ENCODE results near the gene RHOG.

Gene RHOG

GRCh38 chr11:3830730-3831129 is 10.0 kb downstream of the RHOG start:
- H3K27me3 ChIP-seq (replicated peaks in 2 of 5; ENCODE audit: control insufficient read depth in 4 of 5, insufficient read depth in 5 of 5, low read length in 4 of 5), result no peaks in the 10 kb centered on the region
- 33% methylated on average over 1 of the region's 1 CpG for WGBS (ENCODE audit: insufficient coverage)
- peak overlapping the region; percentile 37 to 40 for H3K27ac ChIP-seq (ENCODE audit: insufficient read depth in 1 of 2, low read depth in 1 of 2, low read length in 2 of 2, poor library complexity in 1 of 2, severe bottlenecking in 2 of 2)
- ChIA-PET CTCF (interaction anchor here (0.9 to 19.0 kb wide), 4 partner anchors 9 to 242 kb away, joined by 3 to 314 read pairs (median 141); partner anchors contain the start of genes RHOG and STIM1), POLR2A (interaction anchor here (0.9 to 2.3 kb wide), 3 partner anchors 9 to 22 kb away, joined by 3 to 10 read pairs (median 4); partner anchors contain the start of gene RHOG)
- no peaks in the 10 kb centered on the region for H3K9me3 ChIP-seq (ENCODE audit: control extremely low read depth in 1 of 5, control insufficient read depth in 4 of 5, insufficient read depth in 2 of 5, low read depth in 1 of 5, low read length in 4 of 5)
- peaks cover 41 to 60% (median 54%) of the 10 kb centered on the region in 4 experiments for H3K4me1 ChIP-seq (ENCODE audit: control extremely low read depth in 1 of 4, control insufficient read depth in 4 of 4, insufficient read depth in 4 of 4, low read length in 3 of 4)
- peak overlapping the region in 2 of 7 experiments; percentile 10 to 50 for H3K4me3 ChIP-seq (ENCODE audit: control insufficient read depth in 1 of 7, extremely low read depth in 1 of 7, insufficient read depth in 4 of 7, low read depth in 2 of 7, low read length in 6 of 7)
- peak in 2 of 3 donors; percentile 22 to 35 for DNase-seq
- H3K36me3 ChIP-seq (ENCODE audit: control insufficient read depth in 4 of 4, insufficient read depth in 4 of 4, low read length in 3 of 4), result peaks cover 15 to 85% (median 32%) of the 10 kb centered on the region in 4 experiments

GRCh38 chr11:3830088-3830487 is 10.7 kb downstream of the RHOG start:
- H3K4me3 ChIP-seq (ENCODE audit: control insufficient read depth in 1 of 7, extremely low read depth in 1 of 7, insufficient read depth in 4 of 7, low read depth in 2 of 7, low read length in 6 of 7), result no peak overlapping the region
- CTCF ChIA-PET, result interaction anchor here (0.9 to 19.0 kb wide), 4 partner anchors 8 to 243 kb away, joined by 3 to 314 read pairs (median 141); partner anchors contain the start of genes RHOG and STIM1
- no peaks in the 10 kb centered on the region for H3K9me3 ChIP-seq (ENCODE audit: control extremely low read depth in 1 of 5, control insufficient read depth in 4 of 5, insufficient read depth in 2 of 5, low read depth in 1 of 5, low read length in 4 of 5)
- H3K27me3 ChIP-seq (replicated peaks in 2 of 5; ENCODE audit: control insufficient read depth in 4 of 5, insufficient read depth in 5 of 5, low read length in 4 of 5), result no peaks in the 10 kb centered on the region
- H3K27ac ChIP-seq (ENCODE audit: insufficient read depth in 1 of 2, low read depth in 1 of 2, low read length in 2 of 2, poor library complexity in 1 of 2, severe bottlenecking in 2 of 2), result no peak overlapping the region
- DNase-seq, result no peak
- H3K36me3 ChIP-seq (ENCODE audit: control insufficient read depth in 4 of 4, insufficient read depth in 4 of 4, low read length in 3 of 4), result peaks cover 15 to 87% (median 35%) of the 10 kb centered on the region in 4 experiments
- WGBS (ENCODE audit: insufficient coverage), result 100% methylated on average over 1 of the region's 3 CpGs
- POLR2A ChIA-PET, result interaction anchor here (0.9 to 2.3 kb wide), 3 partner anchors 10 to 21 kb away, joined by 3 to 10 read pairs (median 4); partner anchors contain the start of gene RHOG
- peaks cover 35 to 58% (median 51%) of the 10 kb centered on the region in 4 experiments for H3K4me1 ChIP-seq (ENCODE audit: control extremely low read depth in 1 of 4, control insufficient read depth in 4 of 4, insufficient read depth in 4 of 4, low read length in 3 of 4)

GRCh38 chr11:3827434-3828186 is 13.1 kb downstream of the RHOG start:
- no peaks in the 10 kb centered on the region for H3K27me3 ChIP-seq (replicated peaks in 2 of 5; ENCODE audit: control insufficient read depth in 4 of 5, insufficient read depth in 5 of 5, low read length in 4 of 5)
- H3K36me3 ChIP-seq (ENCODE audit: control insufficient read depth in 4 of 4, insufficient read depth in 4 of 4, low read length in 3 of 4), result peaks cover 15 to 81% (median 38%) of the 10 kb centered on the region in 4 experiments
- DNase-seq, result no peak
- POLR2A ChIA-PET, result interaction anchor here (1.5 kb wide), 1 partner anchor 14 kb away, joined by 5 read pairs; no protein-coding TSS in a partner anchor
- peak overlapping the region in 1 of 2 experiments; percentile 2 for H3K27ac ChIP-seq (ENCODE audit: insufficient read depth in 1 of 2, low read depth in 1 of 2, low read length in 2 of 2, poor library complexity in 1 of 2, severe bottlenecking in 2 of 2)
- peaks cover 18 to 39% (median 29%) of the 10 kb centered on the region in 4 experiments for H3K4me1 ChIP-seq (ENCODE audit: control extremely low read depth in 1 of 4, control insufficient read depth in 4 of 4, insufficient read depth in 4 of 4, low read length in 3 of 4)
- no peaks in the 10 kb centered on the region for H3K9me3 ChIP-seq (ENCODE audit: control extremely low read depth in 1 of 5, control insufficient read depth in 4 of 5, insufficient read depth in 2 of 5, low read depth in 1 of 5, low read length in 4 of 5)
- H3K4me3 ChIP-seq (ENCODE audit: control insufficient read depth in 1 of 7, extremely low read depth in 1 of 7, insufficient read depth in 4 of 7, low read depth in 2 of 7, low read length in 6 of 7), result no peak overlapping the region
- CTCF ChIA-PET, result interaction anchor here (0.8 to 11.9 kb wide), 4 partner anchors 11 to 246 kb away, joined by 3 to 266 read pairs (median 6); partner anchors contain the start of gene RHOG
- 93% methylated on average over 34 of the region's 35 CpGs for WGBS (ENCODE audit: insufficient coverage)

- Histone ChIP-seq H3K4me1 (ENCODE audit: control extremely low read depth in 1 of 4, control insufficient read depth in 4 of 4, insufficient read depth in 4 of 4, low read length in 3 of 4) (peaks cover 15 to 30% (median 20%) of the 10 kb centered on the region in 4 experiments), H3K27ac (ENCODE audit: insufficient read depth in 1 of 2, low read depth in 1 of 2, low read length in 2 of 2, poor library complexity in 1 of 2, severe bottlenecking in 2 of 2) (peak overlapping the region in 1 of 2 experiments; percentile 47), H3K36me3 (ENCODE audit: control insufficient read depth in 4 of 4, insufficient read depth in 4 of 4, low read length in 3 of 4) (peaks cover 15 to 73% (median 38%) of the 10 kb centered on the region in 4 experiments), H3K4me3 (ENCODE audit: control insufficient read depth in 1 of 7, extremely low read depth in 1 of 7, insufficient read depth in 4 of 7, low read depth in 2 of 7, low read length in 6 of 7) (no peak overlapping the region), H3K9me3 (ENCODE audit: control extremely low read depth in 1 of 5, control insufficient read depth in 4 of 5, insufficient read depth in 2 of 5, low read depth in 1 of 5, low read length in 4 of 5) (no peaks in the 10 kb centered on the region), H3K27me3 (replicated peaks in 2 of 5; ENCODE audit: control insufficient read depth in 4 of 5, insufficient read depth in 5 of 5, low read length in 4 of 5) (no peaks in the 10 kb centered on the region)
- CTCF ChIA-PET, result interaction anchor here (0.8 to 11.9 kb wide), 4 partner anchors 12 to 27 kb away, joined by 3 to 266 read pairs (median 8); partner anchors contain the start of genes PGAP2 and RHOG
- 100% methylated on average over 3 of the region's 3 CpGs for WGBS (ENCODE audit: insufficient coverage)
- POLR2A ChIA-PET, result interaction anchor here (0.7 to 1.0 kb wide), 2 partner anchors 11 to 12 kb away, joined by 3 to 4 read pairs; no protein-coding TSS in a partner anchor
- DNase-seq, result no peak
Observed at GRCh38 chr11:3826721-3827120, 14.0 kb downstream of the RHOG start.

- H3K27me3 ChIP-seq (replicated peaks in 2 of 5; ENCODE audit: control insufficient read depth in 4 of 5, insufficient read depth in 5 of 5, low read length in 4 of 5), result no peaks in the 10 kb centered on the region
- POLR2A ChIA-PET, result interaction anchor here (1.0 to 1.1 kb wide), 2 partner anchors 12 to 16 kb away, joined by 4 to 12 read pairs; partner anchors contain the start of gene RHOG
- peaks cover 4 to 19% (median 10%) of the 10 kb centered on the region in 4 experiments for H3K4me1 ChIP-seq (ENCODE audit: control extremely low read depth in 1 of 4, control insufficient read depth in 4 of 4, insufficient read depth in 4 of 4, low read length in 3 of 4)
- H3K27ac ChIP-seq (ENCODE audit: insufficient read depth in 1 of 2, low read depth in 1 of 2, low read length in 2 of 2, poor library complexity in 1 of 2, severe bottlenecking in 2 of 2), result peak overlapping the region in 1 of 2 experiments; percentile 44
- DNase-seq, result no peak
- peaks cover 15 to 62% (median 37%) of the 10 kb centered on the region in 4 experiments for H3K36me3 ChIP-seq (ENCODE audit: control insufficient read depth in 4 of 4, insufficient read depth in 4 of 4, low read length in 3 of 4)
- H3K9me3 ChIP-seq (ENCODE audit: control extremely low read depth in 1 of 5, control insufficient read depth in 4 of 5, insufficient read depth in 2 of 5, low read depth in 1 of 5, low read length in 4 of 5), result no peaks in the 10 kb centered on the region
- WGBS (ENCODE audit: insufficient coverage), result 94% methylated on average over 6 of the region's 8 CpGs
- CTCF ChIA-PET, result interaction anchor here (0.7 to 11.9 kb wide), 7 partner anchors 9 to 247 kb away, joined by 3 to 266 read pairs (median 7); partner anchors contain the start of genes PGAP2 and RHOG
- H3K4me3 ChIP-seq (ENCODE audit: control insufficient read depth in 1 of 7, extremely low read depth in 1 of 7, insufficient read depth in 4 of 7, low read depth in 2 of 7, low read length in 6 of 7), result no peak overlapping the region
Observed at GRCh38 chr11:3825473-3826154, 15.1 kb downstream of the RHOG start.

GRCh38 chr11:3824714-3825472 is 15.9 kb downstream of the RHOG start:
- WGBS (ENCODE audit: insufficient coverage), result 56% methylated on average over 10 of the region's 18 CpGs
- DNase-seq, result peak; percentile 85 to 91 (median 89)
- ChIA-PET POLR2A (interaction anchor here (0.7 to 1.1 kb wide), 2 partner anchors 16 to 121 kb away, joined by 3 to 12 read pairs; partner anchors contain the start of gene RHOG), CTCF (interaction anchor here (0.7 to 11.9 kb wide), 7 partner anchors 8 to 248 kb away, joined by 3 to 266 read pairs (median 7); partner anchors contain the start of genes PGAP2 and RHOG)
- Histone ChIP-seq H3K27ac (ENCODE audit: insufficient read depth in 1 of 2, low read depth in 1 of 2, low read length in 2 of 2, poor library complexity in 1 of 2, severe bottlenecking in 2 of 2) (peak overlapping the region in 1 of 2 experiments; percentile 44), H3K36me3 (ENCODE audit: control insufficient read depth in 4 of 4, insufficient read depth in 4 of 4, low read length in 3 of 4) (peaks cover 12 to 58% (median 31%) of the 10 kb centered on the region in 4 experiments), H3K9me3 (ENCODE audit: control extremely low read depth in 1 of 5, control insufficient read depth in 4 of 5, insufficient read depth in 2 of 5, low read depth in 1 of 5, low read length in 4 of 5) (no peaks in the 10 kb centered on the region), H3K4me3 (ENCODE audit: control insufficient read depth in 1 of 7, extremely low read depth in 1 of 7, insufficient read depth in 4 of 7, low read depth in 2 of 7, low read length in 6 of 7) (no peak overlapping the region), H3K27me3 (replicated peaks in 2 of 5; ENCODE audit: control insufficient read depth in 4 of 5, insufficient read depth in 5 of 5, low read length in 4 of 5) (no peaks in the 10 kb centered on the region), H3K4me1 (ENCODE audit: control extremely low read depth in 1 of 4, control insufficient read depth in 4 of 4, insufficient read depth in 4 of 4, low read length in 3 of 4) (peaks cover under 1 to 13% (median 6%) of the 10 kb centered on the region in 4 experiments)
